ENCODE data around the gene RTL1. TPM values are rescaled to one million over a fixed set of nuclear protein-coding genes. Genes with fewer than 3 reads are reported as not detected.

The RTL1 gene
- total RNA-seq, 1 donor from 2014 or later: not detected

DNA sequence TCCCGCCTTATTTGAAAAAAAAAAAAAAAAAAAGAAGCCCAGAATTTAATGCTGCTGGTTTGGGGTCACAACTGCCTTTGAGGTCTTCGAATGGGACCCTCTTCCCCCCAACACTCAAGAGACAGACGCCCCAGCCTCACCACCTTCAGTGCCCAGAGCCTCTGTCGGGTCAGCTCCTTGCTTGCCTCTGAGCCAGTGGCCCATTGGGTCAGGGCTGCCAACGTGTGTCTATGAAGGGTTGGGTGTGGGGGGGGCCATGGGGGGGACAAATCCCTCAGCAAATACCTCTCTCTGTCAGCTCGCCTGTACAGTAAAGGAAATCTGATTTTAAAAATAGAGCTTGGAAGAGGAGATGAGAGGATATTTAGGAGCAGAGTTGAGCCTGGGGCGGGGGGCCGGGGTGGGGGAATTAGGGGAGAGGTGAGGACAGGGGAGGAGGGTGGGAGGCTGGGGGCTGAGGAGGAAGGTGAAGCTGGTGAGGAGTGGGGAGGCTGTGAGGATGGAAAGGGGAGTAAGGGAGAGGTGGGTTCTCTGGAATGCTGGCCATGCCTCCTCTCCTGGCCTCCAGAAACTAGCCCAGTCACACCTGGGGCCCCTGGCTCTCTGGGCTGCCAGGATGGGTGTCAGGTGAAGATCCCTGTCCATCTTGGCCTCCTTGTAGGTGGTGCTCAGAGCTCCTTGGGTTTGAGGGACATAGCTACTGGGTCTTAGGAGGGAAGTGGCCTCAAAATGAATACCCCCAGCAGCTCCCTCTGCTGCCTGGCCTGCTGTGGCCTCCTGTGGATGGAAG lies 13.3 kb downstream of the RTL1 start:
- Mint-ChIP-seq H3K4me1 (ENCODE audit: unreplicated experiment) (peaks cover 3% of the 10 kb centered on the region), H3K27me3 (ENCODE audit: unreplicated experiment) (peaks cover 36% of the 10 kb centered on the region), H3K4me3 (ENCODE audit: unreplicated experiment) (no peak overlapping the region), H3K27ac (ENCODE audit: unreplicated experiment) (no peak overlapping the region), H3K36me3 (ENCODE audit: unreplicated experiment) (no peaks in the 10 kb centered on the region), H3K9me3 (ENCODE audit: unreplicated experiment) (no peaks in the 10 kb centered on the region)
- TF ChIP-seq, protein P1, sequence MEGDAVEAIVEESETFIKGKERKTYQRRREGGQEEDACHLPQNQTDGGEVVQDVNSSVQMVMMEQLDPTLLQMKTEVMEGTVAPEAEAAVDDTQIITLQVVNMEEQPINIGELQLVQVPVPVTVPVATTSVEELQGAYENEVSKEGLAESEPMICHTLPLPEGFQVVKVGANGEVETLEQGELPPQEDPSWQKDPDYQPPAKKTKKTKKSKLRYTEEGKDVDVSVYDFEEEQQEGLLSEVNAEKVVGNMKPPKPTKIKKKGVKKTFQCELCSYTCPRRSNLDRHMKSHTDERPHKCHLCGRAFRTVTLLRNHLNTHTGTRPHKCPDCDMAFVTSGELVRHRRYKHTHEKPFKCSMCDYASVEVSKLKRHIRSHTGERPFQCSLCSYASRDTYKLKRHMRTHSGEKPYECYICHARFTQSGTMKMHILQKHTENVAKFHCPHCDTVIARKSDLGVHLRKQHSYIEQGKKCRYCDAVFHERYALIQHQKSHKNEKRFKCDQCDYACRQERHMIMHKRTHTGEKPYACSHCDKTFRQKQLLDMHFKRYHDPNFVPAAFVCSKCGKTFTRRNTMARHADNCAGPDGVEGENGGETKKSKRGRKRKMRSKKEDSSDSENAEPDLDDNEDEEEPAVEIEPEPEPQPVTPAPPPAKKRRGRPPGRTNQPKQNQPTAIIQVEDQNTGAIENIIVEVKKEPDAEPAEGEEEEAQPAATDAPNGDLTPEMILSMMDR (IDR thresholded peaks at IDR 0.05): no peak
- no peak for DNase-seq (ENCODE audit: extremely low spot score, unreplicated experiment)

DNA sequence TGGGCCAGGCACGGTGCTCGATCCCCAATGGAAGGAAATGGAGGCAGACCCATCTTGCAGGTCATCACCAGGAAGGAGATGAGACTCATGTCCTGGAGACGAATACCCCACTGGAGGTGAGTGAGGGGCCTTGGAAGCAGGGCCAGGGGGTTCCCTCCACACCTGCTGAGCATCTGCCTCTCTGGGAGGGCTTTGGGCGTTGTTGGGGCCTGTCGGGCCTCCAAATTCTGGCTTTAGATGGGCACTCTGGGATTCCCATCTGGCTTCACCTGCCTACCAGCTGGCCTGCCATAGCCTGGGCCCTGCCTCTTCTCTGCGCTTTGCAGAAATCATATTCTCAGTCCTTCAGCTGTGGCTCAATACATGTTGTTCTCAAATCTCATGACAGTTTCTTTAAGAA lies 13.9 kb downstream of the RTL1 start:
- peaks cover 36% of the 10 kb centered on the region for H3K27me3 Mint-ChIP-seq (ENCODE audit: unreplicated experiment)
- no peaks in the 10 kb centered on the region for H3K36me3 Mint-ChIP-seq (ENCODE audit: unreplicated experiment)
- DNase-seq (ENCODE audit: extremely low spot score, unreplicated experiment): no peak
- H3K27ac Mint-ChIP-seq (ENCODE audit: unreplicated experiment): no peak overlapping the region
- H3K4me1 Mint-ChIP-seq (ENCODE audit: unreplicated experiment): peaks cover 3% of the 10 kb centered on the region
- TF ChIP-seq, protein P1 (IDR thresholded peaks at IDR 0.05): no peak
- H3K9me3 Mint-ChIP-seq (ENCODE audit: unreplicated experiment): no peaks in the 10 kb centered on the region
- H3K4me3 Mint-ChIP-seq (ENCODE audit: unreplicated experiment): no peak overlapping the region

DNA sequence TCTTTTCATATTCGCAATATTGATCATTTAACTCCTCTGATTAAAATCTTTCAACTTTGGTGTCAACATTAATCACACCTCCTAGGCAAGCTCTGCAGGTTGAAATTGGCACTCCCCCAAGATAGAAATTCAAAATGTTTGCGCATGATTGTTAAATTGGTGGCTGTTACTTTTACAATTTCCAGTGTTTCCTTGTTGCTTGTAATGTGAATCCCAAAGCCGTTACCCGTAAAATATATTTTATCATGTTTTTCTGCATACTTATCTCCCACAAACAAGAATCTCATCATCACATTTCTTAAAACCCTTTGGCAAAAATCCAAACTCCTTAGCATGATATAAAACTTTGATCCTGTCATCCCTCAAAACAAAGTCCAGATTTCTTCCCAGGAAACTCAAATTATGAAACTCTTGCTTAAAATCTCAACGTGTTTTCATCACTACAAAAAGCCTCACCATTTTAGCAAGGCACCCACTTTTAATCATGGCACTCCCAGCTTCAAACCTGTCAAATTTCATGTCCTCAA lies 14.7 kb downstream of the RTL1 start:
- no peak overlapping the region for H3K4me3 Mint-ChIP-seq (ENCODE audit: unreplicated experiment)
- H3K4me1 Mint-ChIP-seq (ENCODE audit: unreplicated experiment): peaks cover 3% of the 10 kb centered on the region
- H3K9me3 Mint-ChIP-seq (ENCODE audit: unreplicated experiment): no peaks in the 10 kb centered on the region
- no peak overlapping the region for H3K27ac Mint-ChIP-seq (ENCODE audit: unreplicated experiment)
- H3K27me3 Mint-ChIP-seq (ENCODE audit: unreplicated experiment): peaks cover 38% of the 10 kb centered on the region
- H3K36me3 Mint-ChIP-seq (ENCODE audit: unreplicated experiment): no peaks in the 10 kb centered on the region
- DNase-seq (ENCODE audit: extremely low spot score, unreplicated experiment): no peak
- TF ChIP-seq, protein P1 (IDR thresholded peaks at IDR 0.05): no peak

DNA sequence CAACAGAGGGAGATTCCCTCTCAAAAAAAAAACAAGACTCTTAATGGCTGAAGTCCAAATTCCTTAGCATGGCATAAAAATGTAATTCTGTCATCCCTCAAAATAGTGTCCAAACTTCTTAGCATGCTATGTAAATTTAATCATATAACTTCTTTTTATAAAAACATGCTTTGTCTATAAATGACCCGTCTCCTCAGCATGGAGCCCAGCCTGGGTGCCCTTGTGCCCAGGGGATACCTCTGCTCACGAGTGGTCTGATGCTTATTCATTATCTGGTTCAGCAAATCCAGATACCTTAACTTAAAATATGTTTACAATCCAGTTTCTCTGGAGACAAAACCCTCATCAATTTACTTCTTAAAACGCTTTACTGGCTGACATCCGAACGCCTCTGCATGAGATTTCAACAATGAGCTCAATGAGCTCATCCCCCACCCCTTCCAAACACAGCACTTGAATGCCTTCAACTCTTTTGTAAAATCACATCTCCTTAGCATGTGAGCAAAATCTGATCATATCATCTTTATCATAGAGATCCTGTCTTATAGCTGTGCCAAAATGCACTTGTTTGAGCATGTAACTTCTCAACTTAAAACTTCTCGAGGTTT lies 15.7 kb downstream of the RTL1 start:
- Mint-ChIP-seq H3K9me3 (ENCODE audit: unreplicated experiment) (no peaks in the 10 kb centered on the region), H3K4me3 (ENCODE audit: unreplicated experiment) (no peak overlapping the region), H3K27ac (ENCODE audit: unreplicated experiment) (no peak overlapping the region), H3K4me1 (ENCODE audit: unreplicated experiment) (peaks cover 3% of the 10 kb centered on the region), H3K27me3 (ENCODE audit: unreplicated experiment) (peaks cover 34% of the 10 kb centered on the region), H3K36me3 (ENCODE audit: unreplicated experiment) (no peaks in the 10 kb centered on the region)
- no peak for DNase-seq (ENCODE audit: extremely low spot score, unreplicated experiment)
- TF ChIP-seq, protein P1 (IDR thresholded peaks at IDR 0.05): no peak

DNA sequence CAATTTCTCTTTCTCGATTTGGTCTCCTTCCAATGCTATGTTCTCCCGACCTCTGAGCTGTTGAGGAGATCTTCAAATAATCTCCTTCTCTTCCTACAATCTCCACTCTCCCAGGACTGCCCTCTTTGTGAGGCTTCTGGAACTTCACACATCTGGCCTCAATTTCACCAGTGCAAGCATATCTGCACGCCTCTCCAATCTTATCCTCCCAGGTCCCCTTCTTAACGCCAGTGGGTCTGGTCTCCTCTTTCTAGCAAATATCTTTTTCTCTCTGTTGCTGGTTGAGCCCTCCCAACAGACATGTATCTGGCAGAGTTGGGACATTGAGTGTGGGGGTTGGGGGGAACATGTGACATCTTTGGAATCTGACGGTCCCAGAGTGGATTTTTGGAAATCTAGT lies 17.9 kb downstream of the RTL1 start:
- Mint-ChIP-seq H3K9me3 (ENCODE audit: unreplicated experiment) (peaks cover 9% of the 10 kb centered on the region), H3K4me3 (ENCODE audit: unreplicated experiment) (no peak overlapping the region)

More for the DNA sequence above, 17.9 kb downstream of the RTL1 start:
- DNase-seq (ENCODE audit: extremely low spot score, unreplicated experiment): no peak
- peaks cover 3% of the 10 kb centered on the region for H3K4me1 Mint-ChIP-seq (ENCODE audit: unreplicated experiment)
- H3K36me3 Mint-ChIP-seq (ENCODE audit: unreplicated experiment): no peaks in the 10 kb centered on the region
- H3K27ac Mint-ChIP-seq (ENCODE audit: unreplicated experiment): no peak overlapping the region
- H3K27me3 Mint-ChIP-seq (ENCODE audit: unreplicated experiment): peaks cover 34% of the 10 kb centered on the region
- TF ChIP-seq, protein P1 (IDR thresholded peaks at IDR 0.05): no peak
